HepG2 (cell line): ENCODE results near the gene DAAM1. TPM values are rescaled to one million over a fixed set of nuclear protein-coding genes. Genes with fewer than 3 reads are reported as not detected.

Experiments used
- ATAC-seq: fragments of 200-7000 bp; cut with Tn5 transposase; 3 replicates; pipeline ENCODE4 v1.9.1; 2020; ENCODE audit warnings: mild to moderate bottlenecking, moderate library complexity
- BruUV-seq: library from RNA; stranded (reverse); fragments of 400-500 nt; replicated peaks from 2 replicates; lab custom pipeline; 2021; lab: Mats Ljungman, UMichigan
- CTCF ChIA-PET: fragments of 300-600 bp; formaldehyde crosslinking; extraction: SDS; loops from one replicate; lab custom pipeline; 2021; ENCODE audit warnings: low total read pairs, inconsistent platforms, low intra/inter-chr PET ratio; lab: Yijun Ruan, JAX
- POLR2A ChIA-PET: fragments of 350-600 bp; sonication (Branson Sonifier 250); formaldehyde crosslinking; loops from one replicate; lab custom pipeline; 2020; ENCODE audit warnings: antibody characterized with exemption, inconsistent platforms; lab: Yijun Ruan, JAX
- DNase-seq: peaks from one replicate; pipeline ENCODE4 v3.0.0-alpha.2; 2015; ENCODE audit warnings: low spot score
- FAIRE-seq: peaks from 3 replicates; lab custom pipeline; 2011; peaks lifted over from hg19 to GRCh38; lab: Jason Lieb, UNC
- H2AFZ ChIP-seq: one replicate; pipeline ENCODE4 v1.6.1; 2011; ENCODE audit warnings: low read length, inconsistent platforms
- H3K27ac ChIP-seq: fragments of 300-600 bp; 3 replicates; pipeline ENCODE4 v1.8.0; 2011; ENCODE audit warnings: mixed run types, mild to moderate bottlenecking, mixed read lengths, low read length, inconsistent platforms; ENCODE audit not compliant: insufficient read depth; ENCODE audit errors: extremely low read length
- H3K27me3 ChIP-seq, 2 experiments: fragments of 200-600 bp in 1 of 2; 2 replicates in 1 of 2; 3 replicates in 1 of 2; pipeline versions ENCODE4 v1.6.0 to v1.8.0; 2011; ENCODE audit warnings: low read length in 2 of 2, mild to moderate bottlenecking in 2 of 2, moderate library complexity in 2 of 2, inconsistent platforms in 1 of 2; ENCODE audit not compliant: insufficient read depth in 2 of 2, control insufficient read depth in 1 of 2
- H3K36me3 ChIP-seq, 2 experiments: fragments of 200-600 bp in 1 of 2; replicated peaks in 1 of 2; 2 replicates in 1 of 2; 3 replicates in 1 of 2; pipeline versions ENCODE4 v1.5.1 to v1.8.0; 2011; ENCODE audit warnings: low read length in 2 of 2, inconsistent platforms in 1 of 2; ENCODE audit not compliant: insufficient read depth in 2 of 2, control insufficient read depth in 1 of 2
- H3K4me1 ChIP-seq: 2 replicates; pipeline ENCODE4 v1.5.1; 2012; ENCODE audit warnings: low read length, inconsistent platforms; ENCODE audit not compliant: insufficient read depth
- H3K4me2 ChIP-seq: 2 replicates; pipeline ENCODE4 v1.6.0; 2011; ENCODE audit warnings: low read depth, low read length, inconsistent platforms
- H3K4me3 ChIP-seq, 3 experiments: fragments of 200-600 bp in 1 of 3; sonication (generic), shearing (Covaris generic) in 1 of 3; replicated peaks in 1 of 3; 2 replicates each; pipeline ENCODE4 v1.5.1; 2011 to 2016; ENCODE audit warnings: low read length in 3 of 3, inconsistent platforms in 2 of 3, low read depth in 2 of 3, mild to moderate bottlenecking in 2 of 3, control low read depth in 1 of 3, mixed read lengths in 1 of 3; ENCODE audit not compliant: insufficient read depth in 1 of 3
- H3K79me2 ChIP-seq: one replicate; pipeline ENCODE4 v1.6.1; 2011; ENCODE audit warnings: low read length, inconsistent platforms; ENCODE audit not compliant: insufficient read depth
- H3K9ac ChIP-seq: 2 replicates; pipeline ENCODE4 v1.6.0; 2011; ENCODE audit warnings: mild to moderate bottlenecking, low read depth, low read length, inconsistent platforms; ENCODE audit not compliant: insufficient read depth
- H3K9me3 ChIP-seq: 2 replicates; pipeline ENCODE4 v1.5.1; 2012; ENCODE audit warnings: mild to moderate bottlenecking, low read length
- H4K20me1 ChIP-seq: 2 replicates; pipeline ENCODE4 v1.6.0; 2011; ENCODE audit warnings: inconsistent platforms, mild to moderate bottlenecking, low read length, moderate library complexity; ENCODE audit not compliant: insufficient read depth
- FOXJ3 ChIP-seq: sonication (generic); formaldehyde crosslinking; IDR thresholded peaks from 2 replicates; pipeline ENCODE4 v1.4.0; 2020; ENCODE audit warnings: missing genetic modification reagents, mild to moderate bottlenecking, borderline replicate concordance
- HINFP ChIP-seq: sonication (generic); formaldehyde crosslinking; IDR thresholded peaks from 2 replicates; pipeline ENCODE4 v1.4.0; 2020; ENCODE audit warnings: low read depth, mild to moderate bottlenecking, missing genetic modification reagents
- KAT2B ChIP-seq: fragments of 150-350 bp; IDR thresholded peaks from 2 replicates; pipeline ENCODE4 v1.6.1; 2014; ENCODE audit warnings: low read depth, low read length, borderline replicate concordance
- TMF1 ChIP-seq: sonication (generic); formaldehyde crosslinking; IDR thresholded peaks from 2 replicates; pipeline ENCODE4 v1.8.1; 2022; ENCODE audit warnings: low read depth, missing genetic modification reagents
- ZKSCAN1 ChIP-seq: fragments of 150-350 bp; IDR thresholded peaks from 2 replicates; pipeline ENCODE4 v1.6.1; 2014; ENCODE audit warnings: low read length
- ZNF407 ChIP-seq: sonication (generic); formaldehyde crosslinking; IDR thresholded peaks from one replicate; pipeline ENCODE4 v1.5.1; 2020; ENCODE audit warnings: mild to moderate bottlenecking, missing genetic modification reagents; ENCODE audit errors: not compliant biosample characterization
- WGBS: methylation state at CpG from one replicate; pipeline ENCODE4 v1.1.6; 2017; ENCODE audit warnings: low lambda C conversion rate; 5-methylcytosine and 5-hydroxymethylcytosine counted together
- in situ Hi-C: cut with HindIII; loops from 2 replicates; pipeline ENCODE4 v1.10.0; 2017; ENCODE audit warnings: low pct_unique_long_range_greater_than_20kb; ENCODE audit not compliant: extremely low pct_ligation_motif_present
- intact Hi-C: fragments of 100-400 bp; cut with micrococcal nuclease; formaldehyde crosslinking; loops from one replicate; pipeline ENCODE4 v1.10.0; 2022; ENCODE audit not compliant: unreplicated experiment
- polyA plus RNA-seq, 8 experiments: library from polyadenylated mRNA; depleted of rRNA in 3 of 8; stranded (reverse) in 7 of 8; unstranded in 1 of 8; fragments of >200 nt; fragmentation: Illumina TruSeq in 4 of 8; extraction: Trizol in 4 of 8; gene quantifications; 2 replicates each; pipeline versions ENCODE4 v1.2.1 to v1.2.3, GENCODE V29; 2011 to 2016; ENCODE audit warnings: low read depth in 4 of 8, missing spikeins in 1 of 8, mixed read lengths in 1 of 8; ENCODE audit not compliant: insufficient read depth in 1 of 8
- total RNA-seq, 5 experiments: library from RNA; depleted of rRNA; stranded (reverse); fragments of >200 nt; fragmentation: Illumina TruSeq; extraction: Trizol; gene quantifications; 2 replicates each; pipeline ENCODE4 v1.2.3, GENCODE V29; 2016; ENCODE audit warnings: low read depth in 1 of 5

Gene DAAM1
- total and polyA plus RNA-seq, 2 of the 13 experiments (the other 11 are each of a cell fraction or from before 2014, with no cell fraction given): 10.9 to 24.5 TPM

- WGBS: 94% methylated on average over 3 of the region's 3 CpGs
- Histone ChIP-seq H3K9ac (no peak overlapping the region), H3K4me2 (no peak overlapping the region)
- POLR2A ChIA-PET: no interaction called here
- TF ChIP-seq TMF1 (CRISPR knock-in tag) (no peak), KAT2B (no peak), ZKSCAN1 (peak; percentile 84), FOXJ3 (CRISPR knock-in tag) (no peak), ZNF407 (CRISPR knock-in tag) (no peak), HINFP (CRISPR knock-in tag) (no peak)
- TF ChIP-seq, all 625 proteins: peak for 1
- Histone ChIP-seq H3K9me3 (no peaks in the 10 kb centered on the region), H3K4me1 (peaks cover 9% of the 10 kb centered on the region), H3K36me3 (peaks cover 4 to 13% of the 10 kb centered on the region in 2 experiments; a peak in 2 of 5 replicates), H3K4me3 (no peak overlapping the region), H2AFZ (no peak overlapping the region), H3K27me3 (no peaks in the 10 kb centered on the region), H4K20me1 (no peaks in the 10 kb centered on the region), H3K27ac (no peak overlapping the region), H3K79me2 (no peaks in the 10 kb centered on the region)
- ATAC-seq: no peak
- DNase-seq: no peak
- in situ Hi-C loops (no loop called here), intact Hi-C loops (no loop called here)
- FAIRE-seq: no peak
- CTCF ChIA-PET: no interaction called here
- BruUV-seq: no TSS peak
Measured at GRCh38 chr14:59370158-59370742, 181.8 kb downstream of the DAAM1 start.
